DMS79 treated with DMSO at 0.1 percent for 48 hours (cell line): Measurements from ENCODE around the gene POTEB3.
"Not testable (repeated sequence)": the region's sequence is repeated elsewhere in the genome, so short reads cannot be mapped to it uniquely, and the experiment has no call there.

Experiments used
- DNase-seq: peaks from one replicate; lab custom pipeline; 2025; lab: John Stamatoyannopoulos, UW

Gene POTEB3

DNA sequence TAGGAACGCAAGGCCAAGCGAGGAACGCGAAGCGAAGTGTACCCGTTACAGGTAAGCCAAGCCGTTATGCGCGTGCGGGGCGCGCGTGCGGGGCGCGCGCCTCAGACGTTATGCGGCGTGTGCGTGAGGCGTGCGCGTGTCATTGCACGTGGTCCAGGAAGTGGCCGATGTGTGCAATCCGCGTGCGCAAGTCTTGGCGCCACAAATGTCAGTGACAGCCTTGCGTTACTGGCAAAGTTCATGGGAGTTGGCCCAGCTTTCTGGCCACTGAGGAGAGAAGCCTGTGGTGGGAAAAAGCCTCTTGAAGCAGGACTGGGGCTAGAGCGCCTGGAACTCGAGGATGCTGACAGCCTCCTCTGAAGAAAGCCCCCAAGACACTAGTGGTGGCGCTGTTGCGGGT lies at the start of gene POTEB3:
POTEB3 (minus strand) TSS at position 101 of the 400 bp plus-strand sequence. CDS start 488 bp downstream, outside the sequence.
- not testable (repeated sequence) for DNase-seq

DNA sequence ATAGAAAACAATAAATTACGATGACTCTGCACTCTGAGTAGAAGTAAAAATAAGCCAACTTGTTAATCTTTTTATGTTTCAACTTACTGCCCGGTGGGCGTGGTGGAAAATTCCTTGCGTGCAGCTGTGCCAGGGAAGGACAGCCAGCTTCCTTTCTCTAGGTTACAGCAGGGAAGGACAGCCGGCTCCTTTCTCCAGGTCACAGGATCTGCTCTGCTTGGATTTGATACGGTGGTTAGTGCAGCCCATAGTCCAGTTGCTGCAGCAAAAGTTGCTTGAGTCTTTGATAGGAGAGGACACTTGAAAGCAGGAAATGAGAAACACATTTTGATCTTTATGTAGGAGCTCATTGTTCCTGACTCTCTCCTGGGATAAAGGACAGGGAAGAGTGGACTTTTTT lies 13.4 kb upstream of the POTEB3 start:
- DNase-seq = not testable (repeated sequence)

DNA sequence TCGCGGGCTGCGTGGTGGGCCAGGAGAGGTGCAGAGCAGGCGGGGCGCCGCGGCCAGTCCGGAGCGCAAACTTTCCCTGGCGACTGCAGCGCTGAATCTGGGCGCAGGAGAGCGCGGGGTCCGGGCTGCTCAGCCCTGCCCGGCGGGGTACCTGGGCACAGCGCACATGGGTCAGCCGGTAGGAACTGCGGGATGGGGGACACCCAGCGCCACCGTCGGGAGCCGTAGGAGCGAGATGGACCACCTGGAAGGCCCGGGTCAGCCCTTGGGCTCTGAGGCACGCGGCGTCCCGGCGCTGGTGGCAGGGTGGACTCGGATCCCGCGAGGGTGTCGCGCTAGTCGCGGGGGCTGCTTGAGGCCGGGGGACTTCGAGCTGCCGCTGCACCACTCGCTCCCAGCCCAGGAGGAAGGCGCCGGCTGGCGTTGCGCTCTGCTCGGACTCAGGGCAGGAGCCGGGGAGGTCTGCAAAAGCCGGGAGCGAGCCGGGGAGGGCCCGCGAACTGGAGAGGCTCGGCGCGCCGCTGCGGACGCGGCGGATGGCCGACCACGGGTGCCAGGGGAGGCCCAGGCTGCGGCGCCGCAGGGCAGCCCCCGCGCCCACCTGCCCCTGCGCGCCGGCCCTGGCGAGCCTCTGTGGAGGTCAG lies 11.7 kb upstream of the POTEB3 start:
- not testable (repeated sequence) for DNase-seq

DNA sequence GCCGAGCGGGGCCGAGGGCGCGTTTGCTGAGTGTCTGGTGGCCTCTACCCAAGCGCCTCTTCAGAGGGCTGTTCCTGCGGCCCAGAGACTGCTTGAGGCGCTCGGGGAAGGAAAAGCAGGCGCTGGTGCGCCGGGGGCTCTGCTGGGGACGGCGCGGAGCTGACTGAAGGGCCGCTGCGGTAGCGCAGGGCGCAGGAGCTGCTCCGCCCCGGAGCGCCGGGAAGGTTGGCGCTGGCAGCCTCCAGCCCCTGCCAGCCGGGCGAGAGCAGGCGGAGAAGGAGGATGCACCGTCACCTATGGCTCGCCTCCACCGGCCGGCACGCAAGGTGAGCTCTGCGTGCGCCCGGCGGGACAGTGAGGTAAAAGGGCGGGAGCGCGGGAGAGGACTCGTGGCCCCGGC lies 11.2 kb upstream of the POTEB3 start:
- not testable (repeated sequence) for DNase-seq

DNA sequence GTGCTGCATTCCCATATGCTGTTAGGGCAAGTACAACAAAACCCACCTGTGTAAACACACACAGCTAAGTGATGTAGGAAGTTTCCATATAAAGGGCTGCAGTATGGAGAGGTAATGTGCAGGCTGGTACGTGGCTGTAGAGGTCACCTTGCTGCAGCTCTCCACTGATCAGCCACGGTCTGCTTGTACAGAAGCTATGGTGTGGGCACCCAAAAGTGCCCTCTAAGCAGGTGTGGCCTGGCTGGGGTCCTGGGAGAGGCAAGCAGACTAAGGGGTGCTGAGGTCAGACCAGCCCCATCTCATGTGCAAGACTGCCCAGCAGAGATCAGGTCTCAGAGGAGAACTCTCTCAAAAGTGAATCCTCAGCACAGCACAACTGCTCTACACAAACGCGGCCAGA lies 32.9 kb downstream of the POTEB3 start:
- DNase-seq = not testable (repeated sequence)

DNA sequence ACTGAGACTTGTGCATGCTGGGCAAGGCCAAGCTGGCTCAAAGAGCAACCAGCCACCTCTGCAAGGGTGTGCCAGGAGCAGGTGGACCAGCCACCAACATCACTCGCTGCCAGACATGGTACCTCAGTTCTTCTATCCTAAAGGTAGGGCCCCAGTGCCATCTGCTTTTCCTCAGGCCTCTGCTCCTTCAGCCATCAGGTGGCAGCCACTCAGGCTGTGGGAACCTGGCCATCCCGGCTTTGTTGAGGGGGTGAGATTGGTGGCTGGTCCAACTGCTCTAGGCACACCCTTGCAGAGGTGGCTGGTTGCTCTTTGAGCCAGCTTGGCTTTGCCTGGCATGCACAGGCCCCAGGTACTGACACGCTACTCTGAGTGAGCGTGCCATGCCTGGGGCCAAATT lies 38.8 kb downstream of the POTEB3 start:
- DNase-seq = not testable (repeated sequence)

DNA sequence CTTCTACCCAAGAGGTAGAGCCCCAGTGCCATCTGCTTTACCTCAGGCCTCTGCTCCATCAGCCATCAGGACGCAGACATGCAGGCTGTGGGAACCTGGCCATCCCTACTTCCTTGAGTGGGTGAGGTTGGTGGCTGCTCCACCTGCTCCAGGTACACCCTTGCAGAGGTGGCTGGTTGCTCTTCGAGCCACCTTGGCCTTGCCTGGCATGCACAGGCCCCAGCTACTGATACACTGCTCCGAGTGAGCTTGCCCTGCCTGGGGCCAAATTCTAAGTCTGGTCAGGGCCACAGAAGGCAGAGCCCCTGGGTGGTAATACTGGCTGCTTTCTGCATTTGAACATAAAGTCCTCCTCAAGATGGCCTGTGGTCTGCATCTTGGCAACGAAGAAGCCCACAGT lies 41.2 kb downstream of the POTEB3 start:
- not testable (repeated sequence) for DNase-seq

DNA sequence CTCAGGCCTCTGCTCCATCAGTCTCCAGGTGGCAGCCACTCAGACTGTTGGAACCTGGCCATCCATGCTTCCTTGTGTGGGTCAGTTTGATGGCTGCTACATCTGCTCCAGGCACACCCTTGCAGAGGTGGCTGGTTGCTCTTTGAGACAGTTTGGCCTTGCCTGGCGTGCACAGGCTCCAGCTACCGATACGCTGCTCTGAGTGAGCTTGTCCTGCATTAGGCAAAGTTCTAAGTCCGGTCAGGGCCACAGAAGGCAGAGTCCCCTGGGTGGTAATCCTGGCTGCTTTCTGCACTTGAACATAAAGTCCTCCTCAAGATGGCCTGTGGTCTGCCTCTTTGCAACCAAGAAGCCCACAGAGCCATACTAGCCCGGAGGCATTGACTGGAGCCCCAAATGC lies 41.8 kb downstream of the POTEB3 start:
- not testable (repeated sequence) for DNase-seq

DNA sequence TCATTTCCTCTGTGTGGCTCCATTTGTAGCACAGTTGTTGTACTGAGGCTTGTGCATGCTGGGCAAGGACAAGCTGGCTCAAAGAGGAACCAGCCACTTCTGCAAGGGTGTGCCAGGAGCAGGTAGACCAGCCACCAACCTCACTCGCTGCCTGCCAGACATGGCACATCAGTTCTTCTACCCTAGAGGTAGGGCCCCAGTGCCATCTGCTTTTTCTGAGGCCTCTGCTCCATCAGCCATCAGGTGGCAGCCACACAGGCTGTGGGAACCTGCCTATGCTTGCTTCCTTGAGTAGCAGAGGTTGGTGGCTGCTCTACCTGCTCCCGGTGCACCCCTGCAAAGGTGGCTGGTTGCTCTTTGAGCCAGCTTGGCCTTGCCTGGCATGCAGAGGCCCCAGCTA lies 42.6 kb downstream of the POTEB3 start:
- not testable (repeated sequence) for DNase-seq

DNA sequence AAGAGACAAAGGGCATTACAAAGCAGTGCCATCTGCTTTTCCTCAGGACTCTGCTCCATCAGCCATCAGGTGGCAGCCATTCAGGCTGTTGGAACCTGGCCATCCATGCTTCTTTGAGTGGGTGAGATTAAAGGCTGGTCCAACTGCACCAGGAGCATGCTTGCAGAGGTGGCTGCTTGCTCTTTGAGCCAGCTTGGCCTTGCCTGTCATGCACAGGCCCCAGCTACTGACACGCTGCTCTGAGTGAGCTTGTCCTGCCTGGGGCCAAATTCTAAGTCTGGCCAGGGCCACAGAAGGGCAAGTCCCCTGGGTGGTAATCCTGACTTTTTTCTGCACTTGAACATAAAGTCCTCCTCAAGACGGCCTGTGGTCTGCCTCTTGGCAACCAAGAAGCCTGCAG lies 43.1 kb downstream of the POTEB3 start:
- DNase-seq = not testable (repeated sequence)

DNA sequence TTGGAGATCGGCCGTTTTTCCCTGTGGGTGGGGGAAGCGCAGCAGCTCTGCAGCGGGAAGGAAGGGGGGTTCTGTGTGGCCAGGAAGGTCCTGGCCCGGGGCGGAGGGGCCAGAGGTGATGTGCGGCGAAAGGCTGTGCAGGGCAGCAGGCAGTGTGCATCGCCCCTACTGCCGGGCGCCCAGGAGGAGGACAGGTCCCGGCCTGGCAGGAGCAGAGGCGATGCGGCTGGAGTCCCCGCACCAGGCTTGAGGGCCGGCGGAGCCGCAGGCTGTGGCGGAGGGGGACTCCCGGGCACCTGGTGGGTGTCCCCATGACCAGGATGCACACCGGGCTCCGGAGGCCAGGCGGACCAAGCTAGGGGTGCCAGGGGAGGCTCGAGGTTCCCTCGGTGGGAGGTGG lies 54.3 kb downstream of the POTEB3 start:
- DNase-seq = not testable (repeated sequence)

DNA sequence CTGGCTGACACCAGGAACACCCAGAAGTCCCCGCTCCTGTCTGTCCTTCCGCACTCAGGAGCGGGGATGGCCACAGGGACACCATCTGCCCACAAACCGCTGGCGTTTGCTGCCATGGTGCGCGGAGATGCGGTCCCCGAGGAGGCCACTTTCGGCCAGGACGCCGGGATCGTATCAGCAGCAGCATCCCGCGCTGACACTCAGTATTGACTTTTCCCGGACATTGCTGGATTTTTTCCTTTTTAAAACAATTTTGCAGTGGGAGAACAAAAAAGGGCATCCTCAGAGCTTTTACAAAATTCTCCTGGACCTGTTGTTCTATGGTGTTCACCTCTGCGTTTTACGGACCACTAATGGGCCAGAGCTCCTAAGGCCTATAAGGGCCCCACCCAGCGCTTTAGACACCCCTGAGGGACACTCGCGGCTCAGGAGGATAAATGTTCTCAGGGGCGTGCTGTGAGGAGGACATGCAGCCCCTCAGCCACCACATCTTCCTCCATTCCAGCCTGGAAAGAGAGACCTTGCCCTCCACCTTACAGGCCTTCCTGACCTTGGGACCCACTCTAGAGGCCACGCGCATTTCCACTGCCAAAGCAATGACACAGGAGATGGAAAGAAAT lies 56.3 kb downstream of the POTEB3 start:
- DNase-seq = not testable (repeated sequence)

DNA sequence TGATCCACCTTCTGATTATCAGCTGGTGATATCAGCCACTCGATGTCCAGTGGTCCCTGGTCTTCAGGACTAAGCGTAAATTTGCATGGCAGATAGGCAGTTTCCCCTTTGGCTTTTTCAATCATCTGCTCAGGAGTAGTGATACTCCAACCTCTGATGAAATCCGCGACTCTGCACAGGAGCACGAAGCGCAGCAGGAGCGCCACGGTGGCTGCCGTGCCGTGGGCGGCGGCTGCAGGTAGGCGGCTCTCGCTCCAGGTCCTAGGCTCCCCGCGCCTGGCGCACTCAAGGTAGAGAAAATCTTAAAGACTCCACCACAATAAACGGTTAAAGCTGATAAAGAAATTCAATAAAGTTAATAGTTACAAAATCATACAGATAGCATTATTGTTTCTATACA lies 66.6 kb downstream of the POTEB3 start:
- not testable (repeated sequence) for DNase-seq

DNA sequence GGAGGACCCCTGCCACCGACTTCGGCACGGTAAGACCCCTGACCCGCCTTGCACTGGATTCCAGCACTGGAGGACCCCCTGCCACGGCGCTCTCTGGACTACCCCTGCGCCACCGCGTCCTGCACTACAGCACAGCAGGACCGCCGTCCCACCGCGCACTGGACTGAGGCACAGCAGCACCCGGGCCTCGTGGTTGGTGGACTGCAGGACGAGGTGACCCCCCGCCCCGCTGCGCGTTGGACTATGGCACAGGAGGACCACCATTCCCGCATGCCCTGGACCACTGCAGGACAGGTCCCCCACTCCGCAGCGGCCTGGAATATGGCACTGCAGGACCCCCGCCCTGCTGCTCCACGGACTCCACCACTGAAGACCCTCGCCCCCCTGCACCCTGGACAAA lies 71.1 kb downstream of the POTEB3 start:
- not testable (repeated sequence) for DNase-seq

DNA sequence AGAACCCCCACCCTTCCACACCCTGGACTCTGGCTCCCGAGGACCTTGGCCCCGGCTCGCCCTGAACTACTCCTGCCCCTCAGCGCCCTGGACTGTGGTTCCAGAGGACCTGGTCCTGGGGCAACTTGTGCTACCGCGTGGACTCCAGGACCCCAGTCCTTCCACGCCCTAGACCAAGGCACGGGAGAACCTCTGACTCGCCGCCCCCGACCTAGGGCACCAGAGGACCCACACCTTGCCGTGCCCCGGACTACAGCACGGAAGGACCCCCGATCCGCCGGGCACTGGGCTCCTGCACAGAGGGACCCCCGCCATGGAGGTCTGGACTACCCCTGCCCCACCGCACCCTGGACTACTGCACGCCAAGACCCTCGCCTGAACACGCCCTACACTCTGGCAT lies 71.7 kb downstream of the POTEB3 start:
- not testable (repeated sequence) for DNase-seq
